PC-9 (cell line): ENCODE data around the gene SEC14L1. TPM values are rescaled to one million over a fixed set of nuclear protein-coding genes. Genes with fewer than 3 reads are reported as not detected.

Experiments used
- BruUV-seq: library from RNA; stranded (reverse); fragments of 400-500 nt; replicated peaks from 2 replicates; lab custom pipeline; 2021; lab: Mats Ljungman, UMichigan
- CTCF ChIA-PET: fragments of 300-600 bp; sonication (Branson Sonifier 250); formaldehyde crosslinking; loops from one replicate; lab custom pipeline; 2022; ENCODE audit warnings: antibody characterized with exemption; lab: Charles Lee
- POLR2A ChIA-PET: fragments of 300-600 bp; sonication (Branson Sonifier 250); formaldehyde crosslinking; loops from one replicate; lab custom pipeline; 2022; ENCODE audit warnings: antibody characterized with exemption; ENCODE audit not compliant: unreplicated experiment; lab: Charles Lee
- DNase-seq, 2 experiments: peaks; one replicate each; pipeline versions ENCODE4 v3.0.0 to v3.0.0-alpha.2; 2015 to 2022; ENCODE audit warnings: mixed read lengths in 1 of 2
- H2AFZ ChIP-seq: fragments of 200-600 bp; sonication (generic); 2 replicates; pipeline ENCODE4 v1.8.1; 2017; ENCODE audit warnings: antibody characterized with exemption
- H3F3A ChIP-seq: fragments of 200-600 bp; sonication (generic); 2 replicates; pipeline ENCODE4 v1.8.1; 2017; ENCODE audit warnings: antibody characterized with exemption, mild to moderate bottlenecking, low read depth; ENCODE audit not compliant: insufficient read depth
- H3K27ac ChIP-seq: fragments of 200-600 bp; sonication (generic); 2 replicates; pipeline ENCODE4 v1.6.1; 2016; ENCODE audit warnings: mixed run types
- H3K27me3 ChIP-seq: fragments of 200-600 bp; sonication (generic); 2 replicates; pipeline ENCODE4 v1.6.1; 2016; ENCODE audit warnings: low read depth, mixed run types; ENCODE audit not compliant: insufficient read depth
- H3K36me3 ChIP-seq: fragments of 200-600 bp; sonication (generic); 2 replicates; pipeline ENCODE4 v1.6.1; 2016; ENCODE audit warnings: low read depth, mixed run types
- H3K4me1 ChIP-seq: fragments of 200-600 bp; sonication (generic); replicated peaks from 2 replicates; pipeline ENCODE4 v1.6.1; 2016; ENCODE audit warnings: mixed run types; ENCODE audit not compliant: insufficient read depth
- H3K4me2 ChIP-seq: fragments of 200-600 bp; sonication (generic); 2 replicates; pipeline ENCODE4 v1.6.1; 2017; ENCODE audit warnings: mixed run types
- H3K4me3 ChIP-seq: fragments of 200-600 bp; sonication (generic); 2 replicates; pipeline ENCODE4 v1.6.1; 2016; ENCODE audit warnings: mixed run types
- H3K79me2 ChIP-seq: fragments of 200-600 bp; sonication (generic); 2 replicates; pipeline ENCODE4 v1.6.1; 2017; ENCODE audit warnings: low read depth, mixed run types
- H3K9me2 ChIP-seq: fragments of 200-600 bp; sonication (generic); 2 replicates; pipeline ENCODE4 v1.8.1; 2017; ENCODE audit warnings: mild to moderate bottlenecking; ENCODE audit not compliant: insufficient read depth
- H3K9me3 ChIP-seq: fragments of 200-600 bp; sonication (generic); 2 replicates; pipeline ENCODE4 v1.8.1; 2016; ENCODE audit warnings: low read depth; ENCODE audit not compliant: insufficient read depth
- H4K20me1 ChIP-seq: fragments of 200-600 bp; sonication (generic); 2 replicates; pipeline ENCODE4 v1.8.1; 2017; ENCODE audit not compliant: insufficient read depth
- CTCF ChIP-seq: fragments of 200-600 bp; sonication (generic); conservative IDR thresholded peaks from 2 replicates; pipeline ENCODE4 v1.6.1; 2017; ENCODE audit warnings: mixed run types, antibody characterized with exemption, mild to moderate bottlenecking, moderate library complexity
- EZH2 ChIP-seq: fragments of 200-600 bp; sonication (generic); IDR thresholded peaks from 2 replicates; pipeline ENCODE4 v1.8.0; 2017; ENCODE audit warnings: antibody characterized with exemption, low read depth
- intact Hi-C: fragments of 100-400 bp; cut with micrococcal nuclease; formaldehyde crosslinking; loops from one replicate; pipeline ENCODE4 v1.10.0; 2022; ENCODE audit not compliant: unreplicated experiment
- total RNA-seq: library from RNA; stranded (reverse); gene quantifications from 2 replicates; pipeline ENCODE4 v1.2.3, GENCODE V29; 2021

SEC14L1 gene
- total RNA-seq, 1 experiment from 2014 or later: 83.1 TPM

GRCh38 chr17:77105706-77106105, 35.1 kb upstream of the SEC14L1 start:
- CTCF ChIA-PET: interaction anchor here (0.6 kb wide), 1 partner anchor 16 kb away, joined by 5 read pairs; no protein-coding TSS in a partner anchor

DNA sequence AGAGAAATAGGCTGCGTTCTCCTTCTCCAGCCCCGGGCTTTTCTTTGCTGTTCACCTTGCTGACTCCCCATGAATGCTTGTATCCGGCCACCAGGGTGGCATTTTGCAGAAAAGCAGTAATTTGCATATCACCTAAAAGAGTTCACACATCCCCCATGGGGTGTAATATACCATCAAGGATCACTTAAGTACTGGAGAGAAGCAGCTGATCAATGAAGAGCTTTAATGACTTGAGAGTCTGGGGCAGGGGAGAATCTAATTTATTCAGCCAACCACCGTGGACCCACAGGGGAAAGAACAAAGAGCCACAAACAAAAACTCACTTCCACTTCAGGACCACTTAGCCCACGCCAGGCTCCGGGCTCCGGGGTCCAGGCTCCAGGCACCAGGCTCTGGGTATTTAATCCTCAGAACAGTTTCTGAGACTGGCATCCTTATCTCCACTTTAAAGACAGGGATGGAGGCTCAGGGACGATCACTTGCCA, 33.9 kb upstream of the SEC14L1 start:
- Histone ChIP-seq H2AFZ (no peak overlapping the region), H3K4me3 (no peak overlapping the region), H3K27ac (no peak overlapping the region), H3K36me3 (no peaks in the 10 kb centered on the region), H3K9me3 (no peaks in the 10 kb centered on the region), H3K4me1 (peaks cover 5% of the 10 kb centered on the region; the same call in 1 of the 2 replicates), H4K20me1 (no peaks in the 10 kb centered on the region), H3K9me2 (no peaks in the 10 kb centered on the region), H3F3A (no peaks in the 10 kb centered on the region), H3K27me3 (no peaks in the 10 kb centered on the region), H3K4me2 (no peak overlapping the region), H3K79me2 (no peaks in the 10 kb centered on the region)
- DNase-seq: no peak
- CTCF ChIA-PET: no interaction called here
- POLR2A ChIA-PET: no interaction called here
- no TSS peak for BruUV-seq
- TF ChIP-seq CTCF (no peak), EZH2 (no peak)
- intact Hi-C loops: no loop called here

More at GRCh38 chr17:77105706-77106105, 35.1 kb upstream of the SEC14L1 start:
- no peak overlapping the region for H3K27ac ChIP-seq
- DNase-seq: no peak
- H3K36me3 ChIP-seq: no peaks in the 10 kb centered on the region
- no peaks in the 10 kb centered on the region for H3F3A ChIP-seq
- no peak overlapping the region for H3K4me3 ChIP-seq
- intact Hi-C loops: no loop called here
- H2AFZ ChIP-seq: no peak overlapping the region
- peaks cover 5% of the 10 kb centered on the region; the same call in 1 of the 2 replicates for H3K4me1 ChIP-seq
- no peak overlapping the region for H3K4me2 ChIP-seq
- H3K9me2 ChIP-seq: no peaks in the 10 kb centered on the region
- no peaks in the 10 kb centered on the region for H3K27me3 ChIP-seq
- no peaks in the 10 kb centered on the region for H3K79me2 ChIP-seq
- BruUV-seq: no TSS peak
- TF ChIP-seq EZH2: no peak
- TF ChIP-seq CTCF: no peak
- H4K20me1 ChIP-seq: no peaks in the 10 kb centered on the region
- POLR2A ChIA-PET: no interaction called here
- no peaks in the 10 kb centered on the region for H3K9me3 ChIP-seq

GRCh38 chr17:77107506-77108433, 33.0 kb upstream of the SEC14L1 start:
- Histone ChIP-seq H3K9me2 (no peaks in the 10 kb centered on the region), H3K4me1 (peaks cover 5% of the 10 kb centered on the region; the same call in 1 of the 2 replicates), H3F3A (no peaks in the 10 kb centered on the region), H3K79me2 (no peaks in the 10 kb centered on the region), H3K36me3 (no peaks in the 10 kb centered on the region), H3K27me3 (no peaks in the 10 kb centered on the region), H3K9me3 (no peaks in the 10 kb centered on the region), H3K4me3 (no peak overlapping the region), H3K4me2 (no peak overlapping the region), H2AFZ (no peak overlapping the region), H4K20me1 (no peaks in the 10 kb centered on the region), H3K27ac (no peak overlapping the region)
- ChIA-PET CTCF (interaction anchor here (0.6 kb wide), 1 partner anchor 10 kb away, joined by 3 read pairs; no protein-coding TSS in a partner anchor), POLR2A (no interaction called here)
- DNase-seq: no peak
- no peak for TF ChIP-seq EZH2
- TF ChIP-seq CTCF: no peak
- no TSS peak for BruUV-seq
- intact Hi-C loops: no loop called here
